ENCODE measurements around the gene LHX1.

LHX1 gene

GRCh38 chr17:36972905-36973304 is 35.6 kb downstream of the LHX1 start:
- no peak for DNase-seq

- no peak for DNase-seq
Observed at GRCh38 chr17:36975922-36976515, 38.7 kb downstream of the LHX1 start.

GRCh38 chr17:36977066-36977465 is 39.8 kb downstream of the LHX1 start:
- no peak for DNase-seq

GRCh38 chr17:36977568-36977967 is 40.3 kb downstream of the LHX1 start:
- DNase-seq, result no peak

GRCh38 chr17:36978810-36979564 is 41.7 kb downstream of the LHX1 start:
- DNase-seq, result no peak

- no peak for DNase-seq
Observed at GRCh38 chr17:36979565-36979941, 42.3 kb downstream of the LHX1 start.

- no peak for DNase-seq
Observed at GRCh38 chr17:36980280-36980761, 43.0 kb downstream of the LHX1 start.

- no peak for DNase-seq
Observed at GRCh38 chr17:36983618-36984017, 46.3 kb downstream of the LHX1 start.

GRCh38 chr17:36989173-36989572 is 51.9 kb downstream of the LHX1 start:
- no peak for DNase-seq

- DNase-seq, result no peak
Observed at GRCh38 chr17:36992701-36993100, 55.4 kb downstream of the LHX1 start.

GRCh38 chr17:36993227-36993626 is 56.0 kb downstream of the LHX1 start:
- no peak for DNase-seq
